H1 (cell line): ENCODE measurements around the gene ADARB2. TPM values are rescaled to one million over a fixed set of nuclear protein-coding genes. Genes with fewer than 3 reads are reported as not detected.

Experiments
- CTCF ChIA-PET: fragments of 300-600 bp; sonication (Branson Sonifier 250); formaldehyde crosslinking; loops from one replicate; lab custom pipeline; 2021; ENCODE audit not compliant: partially characterized antibody; lab: Charles Lee
- POLR2A ChIA-PET: fragments of 300-600 bp; sonication (Branson Sonifier 250); formaldehyde crosslinking; loops from one replicate; lab custom pipeline; 2021; ENCODE audit warnings: inconsistent platforms; ENCODE audit not compliant: partially characterized antibody; lab: Charles Lee
- DNase-seq, 2 experiments: peaks; one replicate each; pipeline versions ENCODE4 v3.0.0 to v3.0.0-alpha.2; 2010 to 2022; ENCODE audit warnings: low spot score in 2 of 2, low read depth in 1 of 2, mixed read lengths in 1 of 2
- FAIRE-seq: peaks from 2 replicates; lab custom pipeline; 2011; peaks lifted over from hg19 to GRCh38; lab: Jason Lieb, UNC
- H2AFZ ChIP-seq: 2 replicates; pipeline ENCODE4 v1.8.1; 2012; ENCODE audit warnings: low read length, inconsistent platforms
- H2AK5ac ChIP-seq: 2 replicates; pipeline ENCODE4 v1.6.1; 2013; ENCODE audit warnings: low read depth, low read length
- H2BK120ac ChIP-seq: replicated peaks from 2 replicates; pipeline ENCODE3; 2013; ENCODE audit warnings: low read depth, low read length, inconsistent platforms
- H2BK12ac ChIP-seq: 2 replicates; pipeline ENCODE4 v1.6.1; 2013; ENCODE audit warnings: low read depth, low read length
- H2BK15ac ChIP-seq: 2 replicates; pipeline ENCODE4 v1.6.1; 2013; ENCODE audit warnings: low read length
- H2BK20ac ChIP-seq: 2 replicates; pipeline ENCODE4 v1.6.1; 2013; ENCODE audit warnings: low read length
- H2BK5ac ChIP-seq: 2 replicates; pipeline ENCODE4 v1.6.1; 2013; ENCODE audit warnings: low read depth, low read length
- H3K14ac ChIP-seq: 2 replicates; pipeline ENCODE4 v1.6.1; 2013; ENCODE audit warnings: inconsistent platforms; ENCODE audit not compliant: insufficient read length
- H3K18ac ChIP-seq: 2 replicates; pipeline ENCODE4 v1.6.1; 2013; ENCODE audit warnings: low read length; ENCODE audit errors: extremely low read depth
- H3K23ac ChIP-seq: 2 replicates; pipeline ENCODE4 v1.6.1; 2013; ENCODE audit warnings: inconsistent platforms; ENCODE audit not compliant: insufficient read length
- H3K23me2 ChIP-seq: 2 replicates; pipeline ENCODE4 v1.6.1; 2013; ENCODE audit warnings: low read depth, low read length
- H3K27ac ChIP-seq: 2 replicates; pipeline ENCODE4 v1.6.1; 2011; ENCODE audit warnings: low read depth, low read length, inconsistent platforms
- H3K27me3 ChIP-seq, 4 experiments: replicated peaks in 1 of 4; 1 replicate in 1 of 4; 2 replicates in 3 of 4; pipeline versions ENCODE4 v1.6.1 to v1.8.1; 2011 to 2013; ENCODE audit warnings: low read length in 3 of 4, mild to moderate bottlenecking in 3 of 4, inconsistent platforms in 2 of 4, mixed read lengths in 2 of 4, moderate library complexity in 1 of 4; ENCODE audit not compliant: control insufficient read depth in 3 of 4, insufficient read depth in 3 of 4; ENCODE audit errors: extremely low read depth in 1 of 4
- H3K36me3 ChIP-seq, 4 experiments: 2 replicates each; pipeline versions ENCODE4 v1.6.1 to v1.8.1; 2011 to 2013; ENCODE audit warnings: mild to moderate bottlenecking in 4 of 4, low read length in 3 of 4, moderate library complexity in 2 of 4, control low read depth in 1 of 4, inconsistent platforms in 1 of 4; ENCODE audit not compliant: insufficient read depth in 4 of 4, control insufficient read depth in 2 of 4
- H3K4ac ChIP-seq: replicated peaks from 2 replicates; pipeline ENCODE3; 2013; ENCODE audit warnings: low read length, low read depth, mixed read lengths, inconsistent platforms; ENCODE audit not compliant: insufficient read length
- H3K4me1 ChIP-seq, 4 experiments: replicated peaks in 1 of 4; 1 replicate in 1 of 4; 2 replicates in 3 of 4; pipeline versions ENCODE4 v1.6.1 to v1.8.1; 2011 to 2013; ENCODE audit warnings: low read length in 3 of 4, inconsistent platforms in 2 of 4, mixed read lengths in 1 of 4; ENCODE audit not compliant: insufficient read depth in 4 of 4, control insufficient read depth in 3 of 4
- H3K4me2 ChIP-seq, 2 experiments: 2 replicates each; pipeline versions ENCODE4 v1.6.1 to v1.8.1; 2011 to 2013; ENCODE audit warnings: low read depth in 2 of 2, low read length in 2 of 2, control low read depth in 1 of 2, inconsistent platforms in 1 of 2, mild to moderate bottlenecking in 1 of 2; ENCODE audit not compliant: insufficient read depth in 1 of 2
- H3K4me3 ChIP-seq, 4 experiments: fragments of 200-600, 300-600 bp in 1 of 4; sonication (generic), shearing (Covaris generic), sonication (Bioruptor Twin) in 1 of 4; 2 replicates each; pipeline versions ENCODE4 v1.5.1 to v1.8.1; 2011 to 2016; ENCODE audit warnings: low read length in 4 of 4, low read depth in 3 of 4, control low read depth in 2 of 4, inconsistent platforms in 2 of 4, mild to moderate bottlenecking in 2 of 4, mixed read lengths in 1 of 4, moderate library complexity in 1 of 4; ENCODE audit not compliant: insufficient read depth in 2 of 4; ENCODE audit errors: extremely low read depth in 1 of 4
- H3K56ac ChIP-seq: replicated peaks from 2 replicates; pipeline ENCODE3; 2013; ENCODE audit warnings: low read depth, mild to moderate bottlenecking, mixed read lengths, low read length, inconsistent platforms; ENCODE audit not compliant: insufficient read length
- H3K79me1 ChIP-seq: 2 replicates; pipeline ENCODE4 v1.6.1; 2013; ENCODE audit warnings: low read depth, low read length, control low read depth
- H3K79me2 ChIP-seq, 2 experiments: 2 replicates each; pipeline versions ENCODE4 v1.6.1 to v1.8.1; 2012 to 2013; ENCODE audit warnings: low read length in 2 of 2, mild to moderate bottlenecking in 2 of 2, inconsistent platforms in 1 of 2; ENCODE audit not compliant: insufficient read depth in 2 of 2, control insufficient read depth in 1 of 2
- H3K9ac ChIP-seq, 4 experiments: replicated peaks in 1 of 4; 1 replicate in 1 of 4; 2 replicates in 3 of 4; pipeline versions ENCODE4 v1.6.1 to v1.8.1; 2011 to 2013; ENCODE audit warnings: low read depth in 3 of 4, low read length in 3 of 4, control low read depth in 2 of 4, mild to moderate bottlenecking in 2 of 4, moderate library complexity in 2 of 4, inconsistent platforms in 1 of 4; ENCODE audit errors: extremely low read depth in 1 of 4
- H3K9me3 ChIP-seq, 2 experiments: 2 replicates each; pipeline versions ENCODE4 v1.6.1 to v1.8.1; 2012 to 2013; ENCODE audit warnings: mild to moderate bottlenecking in 2 of 2, moderate library complexity in 2 of 2, control low read depth in 1 of 2, inconsistent platforms in 1 of 2, low read depth in 1 of 2, low read length in 1 of 2, mixed read lengths in 1 of 2; ENCODE audit not compliant: insufficient read depth in 2 of 2
- H4K20me1 ChIP-seq, 2 experiments: replicated peaks in 1 of 2; 2 replicates each; pipeline versions ENCODE3 to v1.8.1; 2011 to 2013; ENCODE audit warnings: inconsistent platforms in 2 of 2, low read length in 2 of 2, mild to moderate bottlenecking in 1 of 2; ENCODE audit not compliant: insufficient read depth in 2 of 2, control insufficient read depth in 1 of 2
- H4K5ac ChIP-seq: 2 replicates; pipeline ENCODE4 v1.6.1; 2013; ENCODE audit warnings: low read length, low read depth, mixed read lengths, inconsistent platforms; ENCODE audit not compliant: insufficient read length
- H4K8ac ChIP-seq: 2 replicates; pipeline ENCODE4 v1.8.0; 2013; ENCODE audit warnings: mild to moderate bottlenecking, moderate library complexity, low read length, inconsistent platforms; ENCODE audit not compliant: insufficient read depth; ENCODE audit errors: extremely low read depth
- H4K91ac ChIP-seq: replicated peaks from 2 replicates; pipeline ENCODE3; 2013; ENCODE audit warnings: low read length, mixed read lengths, inconsistent platforms; ENCODE audit not compliant: insufficient read length
- BACH1 ChIP-seq: IDR thresholded peaks from 2 replicates; pipeline ENCODE4 v1.6.1; 2012; ENCODE audit warnings: low read length, improper control_type of control experiment
- CHD1 ChIP-seq: IDR thresholded peaks from 2 replicates; pipeline ENCODE4 v1.6.1; 2012; ENCODE audit warnings: low read depth, low read length, improper control_type of control experiment
- GTF2F1 ChIP-seq: IDR thresholded peaks from 2 replicates; pipeline ENCODE4 v1.6.1; 2012; ENCODE audit warnings: low read depth, low read length, improper control_type of control experiment, borderline replicate concordance
- HDAC6 ChIP-seq: IDR thresholded peaks from one replicate; pipeline ENCODE4 v1.7.1; 2012; ENCODE audit warnings: low read depth, mild to moderate bottlenecking, inconsistent platforms, low read length, moderate library complexity
- KDM5A ChIP-seq: fragments of 200-600 bp; IDR thresholded peaks from 2 replicates; pipeline ENCODE4 v1.7.1; 2012; ENCODE audit warnings: mild to moderate bottlenecking, low read length, inconsistent platforms, mixed read lengths
- NANOG ChIP-seq: IDR thresholded peaks from 2 replicates; pipeline ENCODE4 v1.6.1; 2011; ENCODE audit warnings: low read length, low read depth, mild to moderate bottlenecking, inconsistent platforms; ENCODE audit not compliant: insufficient read depth, poor library complexity, severe bottlenecking
- PHF8 ChIP-seq: fragments of 200-600 bp; sonication (generic); conservative IDR thresholded peaks from 2 replicates; pipeline ENCODE4 v1.7.1; 2012; ENCODE audit warnings: low read depth, mild to moderate bottlenecking, inconsistent platforms, low read length, moderate library complexity
- RAD21 ChIP-seq, 2 experiments: IDR thresholded peaks in 1 of 2; conservative IDR thresholded peaks in 1 of 2; 2 replicates each; pipeline ENCODE4 v1.6.1; 2011; ENCODE audit warnings: low read depth in 2 of 2, low read length in 2 of 2, improper control_type of control experiment in 1 of 2, inconsistent platforms in 1 of 2, mild to moderate bottlenecking in 1 of 2, moderate library complexity in 1 of 2
- RBBP5 ChIP-seq: IDR thresholded peaks from 2 replicates; pipeline ENCODE4 v1.7.1; 2012; ENCODE audit warnings: low read depth, mild to moderate bottlenecking, inconsistent platforms, low read length, moderate library complexity, borderline replicate concordance
- SP2 ChIP-seq: IDR thresholded peaks from 2 replicates; pipeline ENCODE4 v1.6.1; 2012; ENCODE audit warnings: mild to moderate bottlenecking, low read length, inconsistent platforms
- TAF7 ChIP-seq: optimal IDR thresholded peaks from 2 replicates; pipeline ENCODE3; 2011; ENCODE audit warnings: low read depth, mild to moderate bottlenecking, inconsistent platforms, low read length, moderate library complexity, borderline replicate concordance
- TCF12 ChIP-seq: IDR thresholded peaks from 2 replicates; pipeline ENCODE4 v1.6.1; 2011; ENCODE audit warnings: low read depth, mild to moderate bottlenecking, low read length
- ZNF274 ChIP-seq: IDR thresholded peaks from 2 replicates; pipeline ENCODE4 v1.7.0; 2012; ENCODE audit warnings: low read length, borderline replicate concordance; ENCODE audit errors: extremely low read depth
- WGBS, 2 experiments: shearing (Covaris generic) in 1 of 2; methylation state at CpG; one replicate each; pipeline versions ENCODE4 v1.1.6 to v1.1.7; 2013 to 2015; ENCODE audit warnings: low lambda C conversion rate in 2 of 2, mixed read lengths in 2 of 2, inconsistent platforms in 1 of 2, low coverage in 1 of 2, missing lambda C conversion rate in 1 of 2; ENCODE audit not compliant: insufficient replicate concordance in 2 of 2, insufficient coverage in 1 of 2, insufficient read length in 1 of 2; ENCODE audit errors: extremely low coverage in 1 of 2, missing lambda C conversion rate in 1 of 2; 5-methylcytosine and 5-hydroxymethylcytosine counted together
- polyA plus RNA-seq, 7 experiments: library from polyadenylated mRNA; depleted of rRNA in 3 of 7; stranded (reverse) in 5 of 7; unstranded in 2 of 7; fragments of >200 nt in 5 of 7; fragments of 200-250 nt in 2 of 7; gene quantifications; 1 replicate in 5 of 7; 2 replicates in 1 of 7; 4 replicates in 1 of 7; pipeline versions ENCODE4 v1.2.1 to v1.2.3, GENCODE V29; 2011 to 2013; ENCODE audit warnings: missing spikeins in 2 of 7, mixed read lengths in 2 of 7
- total RNA-seq: library from RNA; stranded (reverse); fragmentation: NEBNext Ultra II Directional; extraction: Animal tissue kit (Norgen Biotek cat#: 25700); gene quantifications from 2 replicates; pipeline ENCODE4 v1.2.1, GENCODE V29; 2021

The ADARB2 gene
- total and polyA plus RNA-seq, 2 of the 8 experiments (the other 6 are each of a cell fraction or from before 2014, with no cell fraction given), result 2.2 to 2.8 TPM

DNA sequence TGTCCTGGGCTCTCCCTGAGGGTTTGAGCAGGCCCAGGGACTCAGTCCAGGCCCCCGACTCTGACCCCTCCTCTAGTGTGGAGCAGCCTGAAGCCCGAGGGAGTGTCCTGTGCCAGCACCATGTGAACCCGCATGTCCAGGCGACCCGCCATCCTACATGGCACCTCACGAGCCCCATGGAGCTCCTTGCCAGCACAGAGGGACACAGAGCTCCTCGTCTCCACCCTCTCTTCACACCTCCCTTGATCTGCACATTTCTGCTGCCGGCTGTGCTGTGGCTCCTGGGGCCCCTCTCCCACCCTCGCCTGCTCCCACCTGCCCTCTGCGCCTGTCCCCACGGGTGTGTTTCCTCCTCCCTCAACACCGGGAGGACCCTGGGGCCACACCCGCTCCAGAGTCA, 103.5 kb downstream of the ADARB2 start:
- FAIRE-seq, result no peak
- TF ChIP-seq HDAC6 (no peak), PHF8 (no peak), GTF2F1 (no peak), RAD21 (IDR thresholded peaks at IDR 0.05 in 1 of 2, conservative IDR thresholded peaks at IDR 0.05 in 1 of 2; ENCODE audit: low read depth in 2 of 2, low read length in 2 of 2) (no peak), NANOG (no peak), KDM5A (no peak), BACH1 (no peak), SP2 (no peak), TAF7 (no peak), RBBP5 (no peak), CHD1 (no peak), TCF12 (no peak), ZNF274 (no peak)

More for the DNA sequence above, 103.5 kb downstream of the ADARB2 start:
- Histone ChIP-seq H3K27ac (no peak overlapping the region), H3K56ac (no peak overlapping the region), H3K18ac (no peak overlapping the region; the same call in 1 of the 2 replicates), H3K23ac (no peak overlapping the region), H2AFZ (no peak overlapping the region), H2AK5ac (peak overlapping the region; percentile 65; the same call in 1 of the 2 replicates), H3K79me1 (no peaks in the 10 kb centered on the region), H4K8ac (no peak overlapping the region), H3K27me3 (no peaks in the 10 kb centered on the region), H4K20me1 (no peaks in the 10 kb centered on the region), H3K23me2 (no peaks in the 10 kb centered on the region), H3K14ac (no peak overlapping the region), H2BK15ac (no peak overlapping the region), H3K9ac (no peak overlapping the region), H4K91ac (no peak overlapping the region), H3K4ac (no peak overlapping the region), H2BK5ac (no peak overlapping the region), H3K36me3 (no peaks in the 10 kb centered on the region), H3K4me3 (no peak overlapping the region), H3K4me1 (peaks cover 3 to 7% (median 5%) of the 10 kb centered on the region in 4 experiments; a peak in 5 of 7 replicates), H4K5ac (no peak overlapping the region), H2BK12ac (no peak overlapping the region), H3K79me2 (no peaks in the 10 kb centered on the region), H3K4me2 (no peak overlapping the region), H2BK20ac (no peak overlapping the region), H3K9me3 (no peaks in the 10 kb centered on the region), H2BK120ac (no peak overlapping the region)
- 77% methylated on average over 12 of the region's 13 CpGs; no CpG with 5 or more reads in 1 of the 2 experiments for WGBS, 2 experiments
- no peak for DNase-seq
- ChIA-PET POLR2A (interaction anchor here (0.6 kb wide), 1 partner anchor 30 kb away, joined by 3 read pairs; no protein-coding TSS in a partner anchor), CTCF (no interaction called here)
